Activated T-cell treated with anti-CD3 and anti-CD28 coated beads, Interleukin-2, amount 50 U/mL, for 1 hour (primary cell): Measurements from ENCODE around the gene SMARCA5.

ENCODE experiments used
- DNase-seq: peaks from one replicate; pipeline ENCODE4 v3.0.0-alpha.2; 2020

SMARCA5 gene

GRCh38 chr4:143538979-143539669, 25.6 kb downstream of the SMARCA5 start:
- no peak for DNase-seq

- no peak for DNase-seq
Measured at GRCh38 chr4:143539670-143540023, 26.1 kb downstream of the SMARCA5 start.

GRCh38 chr4:143549928-143550327, 36.4 kb downstream of the SMARCA5 start:
- no peak for DNase-seq

GRCh38 chr4:143554728-143555597, 41.5 kb downstream of the SMARCA5 start:
- no peak for DNase-seq

- DNase-seq = no peak
Measured at GRCh38 chr4:143555676-143556075, 42.2 kb downstream of the SMARCA5 start.

GRCh38 chr4:143558286-143558685, 44.8 kb downstream of the SMARCA5 start:
- DNase-seq = no peak

- peak; percentile 73 for DNase-seq
Measured at GRCh38 chr4:143558823-143559756, 45.6 kb downstream of the SMARCA5 start.

GRCh38 chr4:143559757-143560147, 46.2 kb downstream of the SMARCA5 start:
- DNase-seq = no peak

GRCh38 chr4:143564472-143564871, 51.0 kb downstream of the SMARCA5 start:
- DNase-seq = no peak

- no peak for DNase-seq
Measured at GRCh38 chr4:143575331-143575730, 61.8 kb downstream of the SMARCA5 start.

GRCh38 chr4:143581331-143581946, 67.9 kb downstream of the SMARCA5 start:
- DNase-seq = no peak

- DNase-seq = no peak
Measured at GRCh38 chr4:143585548-143585947, 72.0 kb downstream of the SMARCA5 start.

- DNase-seq = no peak
Measured at GRCh38 chr4:143586080-143586479, 72.6 kb downstream of the SMARCA5 start.

GRCh38 chr4:143587703-143588102, 74.2 kb downstream of the SMARCA5 start:
- DNase-seq = no peak

GRCh38 chr4:143597276-143597675, 83.8 kb downstream of the SMARCA5 start:
- DNase-seq = no peak

GRCh38 chr4:143598816-143599215, 85.3 kb downstream of the SMARCA5 start:
- no peak for DNase-seq

- no peak for DNase-seq
Measured at GRCh38 chr4:143599827-143600226, 86.3 kb downstream of the SMARCA5 start.

GRCh38 chr4:143606480-143606879, 93.0 kb downstream of the SMARCA5 start:
- no peak for DNase-seq
